Fibroblast of pulmonary artery (primary cell): Measurements from ENCODE around the gene F8.
"Not testable (repeated sequence)": the region's sequence is repeated elsewhere in the genome, so short reads cannot be mapped to it uniquely, and the experiment has no call there.

ENCODE experiments used
- DNase-seq: peaks from one replicate; pipeline ENCODE4 v3.0.0-alpha.2; 2010; ENCODE audit warnings: low read depth
- H3K4me3 ChIP-seq: replicated peaks from 2 replicates; pipeline ENCODE4 v1.5.1; 2011; ENCODE audit warnings: low read depth, mild to moderate bottlenecking, control low read depth, low read length, moderate library complexity
- TF ChIP-seq, protein P1 (sequence below): IDR thresholded peaks from 2 replicates; pipeline ENCODE4 v1.5.1; 2011; ENCODE audit warnings: mild to moderate bottlenecking, control low read depth, low read length, inconsistent platforms; ENCODE audit errors: missing control alignments

F8 gene

DNA sequence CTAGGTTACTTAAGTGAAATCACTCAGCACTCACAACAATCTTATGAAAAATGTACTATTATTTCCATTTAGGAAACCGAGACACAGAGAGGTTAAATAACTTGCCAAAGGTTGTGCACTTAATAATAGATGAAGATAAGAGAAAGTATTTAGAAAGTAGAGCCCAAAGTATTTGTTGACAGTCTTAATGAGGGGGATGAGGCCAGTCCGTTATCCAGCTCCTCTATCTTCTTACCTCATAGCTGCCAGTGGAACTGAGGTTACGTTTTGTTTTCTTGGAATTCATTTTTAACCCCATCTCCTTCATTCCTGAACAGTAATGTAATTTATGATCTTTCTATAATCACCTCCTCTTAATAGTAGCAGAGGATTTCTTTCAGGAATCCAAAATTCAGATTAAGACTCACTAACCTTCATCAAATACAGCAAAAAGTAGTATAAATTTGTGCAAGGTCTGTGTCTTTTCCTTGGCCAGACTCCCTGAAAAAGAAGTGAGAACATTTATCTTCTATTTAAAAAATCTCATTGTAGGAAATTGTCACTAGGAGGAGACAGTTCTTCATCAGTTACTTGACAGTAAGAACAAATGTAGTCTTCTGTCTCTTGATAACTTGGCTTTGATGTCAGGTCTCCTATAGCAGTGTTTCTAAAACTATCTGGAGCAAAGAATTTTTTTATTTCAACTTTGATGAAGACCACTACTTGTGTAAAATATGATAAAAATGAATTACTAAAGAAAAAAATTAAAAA lies 35.5 kb downstream of the F8 start:
- no peak overlapping the region for H3K4me3 ChIP-seq
- DNase-seq, result peak; percentile 48
- TF ChIP-seq, protein P1, sequence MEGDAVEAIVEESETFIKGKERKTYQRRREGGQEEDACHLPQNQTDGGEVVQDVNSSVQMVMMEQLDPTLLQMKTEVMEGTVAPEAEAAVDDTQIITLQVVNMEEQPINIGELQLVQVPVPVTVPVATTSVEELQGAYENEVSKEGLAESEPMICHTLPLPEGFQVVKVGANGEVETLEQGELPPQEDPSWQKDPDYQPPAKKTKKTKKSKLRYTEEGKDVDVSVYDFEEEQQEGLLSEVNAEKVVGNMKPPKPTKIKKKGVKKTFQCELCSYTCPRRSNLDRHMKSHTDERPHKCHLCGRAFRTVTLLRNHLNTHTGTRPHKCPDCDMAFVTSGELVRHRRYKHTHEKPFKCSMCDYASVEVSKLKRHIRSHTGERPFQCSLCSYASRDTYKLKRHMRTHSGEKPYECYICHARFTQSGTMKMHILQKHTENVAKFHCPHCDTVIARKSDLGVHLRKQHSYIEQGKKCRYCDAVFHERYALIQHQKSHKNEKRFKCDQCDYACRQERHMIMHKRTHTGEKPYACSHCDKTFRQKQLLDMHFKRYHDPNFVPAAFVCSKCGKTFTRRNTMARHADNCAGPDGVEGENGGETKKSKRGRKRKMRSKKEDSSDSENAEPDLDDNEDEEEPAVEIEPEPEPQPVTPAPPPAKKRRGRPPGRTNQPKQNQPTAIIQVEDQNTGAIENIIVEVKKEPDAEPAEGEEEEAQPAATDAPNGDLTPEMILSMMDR, result peak; percentile 15

DNA sequence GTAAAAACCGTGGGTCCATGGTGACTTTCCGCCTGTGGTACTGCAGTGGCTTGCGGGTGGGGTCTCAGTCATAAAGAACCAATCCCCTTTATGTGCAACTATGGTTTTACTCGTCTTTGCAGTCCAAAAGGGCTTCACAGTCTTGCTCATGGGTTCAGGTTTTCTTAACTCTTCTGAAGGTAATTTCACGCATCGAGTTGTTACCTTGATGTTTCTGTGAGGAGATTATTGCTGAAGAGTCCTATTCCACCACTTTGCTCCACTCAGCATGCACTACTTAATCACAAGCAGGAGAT lies 41.5 kb downstream of the F8 start:
- no peak overlapping the region for H3K4me3 ChIP-seq
- DNase-seq, result no peak
- TF ChIP-seq, protein P1, result no peak

DNA sequence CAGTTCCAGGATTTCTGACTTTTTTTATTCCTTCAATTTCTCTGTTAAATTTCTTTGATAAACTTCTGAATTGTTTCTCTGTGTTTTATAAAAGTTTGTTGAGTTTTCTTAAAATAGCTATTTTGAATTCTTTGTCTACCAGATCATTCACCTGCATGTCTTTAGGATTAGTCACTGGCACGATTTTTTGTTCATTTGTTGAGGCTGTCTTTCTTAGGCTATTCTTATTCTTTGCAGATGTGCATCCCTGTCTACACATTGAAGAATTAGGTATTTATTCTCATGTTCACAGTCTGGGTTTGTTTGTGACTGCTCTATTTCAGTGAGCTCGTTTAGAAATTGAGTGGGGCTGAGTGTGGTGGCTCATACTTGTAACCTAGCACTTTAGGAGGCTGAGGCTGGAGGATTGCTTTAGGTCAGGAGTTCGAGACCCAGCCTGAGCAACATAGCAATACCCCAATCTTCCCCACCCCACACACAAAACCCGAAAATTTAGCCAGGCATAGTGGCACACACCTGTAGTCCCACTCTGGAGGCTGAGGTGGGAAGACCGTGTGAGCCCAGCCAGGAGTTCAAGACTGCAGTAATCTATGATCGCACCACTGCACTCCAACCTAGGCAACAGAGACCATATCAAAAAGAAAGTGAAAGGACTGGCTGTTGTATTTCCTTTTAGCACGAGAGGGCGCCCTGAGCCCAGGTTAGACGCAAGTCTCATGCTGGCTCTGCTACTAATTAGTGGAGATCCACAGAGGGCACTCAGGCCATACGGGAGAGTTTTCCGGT lies 42.0 kb downstream of the F8 start:
- peak overlapping the region; percentile 50 for H3K4me3 ChIP-seq
- TF ChIP-seq, protein P1, result peak; percentile 60

GRCh38 chrX:154979629-154980028 lies 42.9 kb downstream of the F8 start:
- peak; percentile 8 for DNase-seq
- TF ChIP-seq, protein P1, result no peak
- H3K4me3 ChIP-seq, result no peak overlapping the region

More for the DNA sequence above, 42.0 kb downstream of the F8 start:
- DNase-seq, result peak; percentile 70

- TF ChIP-seq, protein P1, result no peak
- H3K4me3 ChIP-seq, result no peak overlapping the region
- no peak for DNase-seq
These were observed 54.2 kb downstream of the F8 start for GRCh38 chrX:154968353-154968752.

GRCh38 chrX:154967603-154968002 lies 54.9 kb downstream of the F8 start:
- H3K4me3 ChIP-seq, result no peak overlapping the region
- TF ChIP-seq, protein P1, result no peak
- DNase-seq, result peak; percentile 13

- no peak for DNase-seq
- TF ChIP-seq, protein P1, result no peak
- no peak overlapping the region for H3K4me3 ChIP-seq
These were observed 60.6 kb downstream of the F8 start for GRCh38 chrX:154961947-154962346.

- not testable (repeated sequence) for DNase-seq, H3K4me3 ChIP-seq
These were observed 66.7 kb downstream of the F8 start for GRCh38 chrX:154955799-154956198.

GRCh38 chrX:154939265-154939664 lies 83.3 kb downstream of the F8 start:
- DNase-seq, H3K4me3 ChIP-seq: not testable (repeated sequence)

- DNase-seq, result not testable (repeated sequence)
These were observed 97.8 kb downstream of the F8 start for GRCh38 chrX:154924771-154925170.

More at GRCh38 chrX:154924771-154925170, 97.8 kb downstream of the F8 start:
- not testable (repeated sequence) for H3K4me3 ChIP-seq
